Thyroid gland (tissue), 4 donors: ENCODE measurements around the gene SEPTIN1. TPM values are rescaled to one million over a fixed set of nuclear protein-coding genes. Genes with fewer than 3 reads are reported as not detected.

Source experiments
- DNase-seq, 2 donors: peaks; one replicate each; pipeline ENCODE4 v3.0.0-alpha.2; 2019
- H3K27ac ChIP-seq, 3 donors: fragments of 200-600 bp; sonication (generic); 1 replicate in 2 of 3; 2 replicates in 1 of 3; pipeline ENCODE4 v1.5.1; 2016 to 2019; ENCODE audit warnings: mild to moderate bottlenecking in 1 of 3, moderate library complexity in 1 of 3
- H3K27me3 ChIP-seq: fragments of 200-600 bp; sonication (generic); one replicate; pipeline ENCODE4 v1.5.1; 2019
- H3K36me3 ChIP-seq, 2 donors: fragments of 200-600 bp; sonication (generic); one replicate each; pipeline ENCODE4 v1.5.1; 2016 to 2019
- H3K4me1 ChIP-seq, 2 donors: fragments of 200-600 bp; sonication (generic); one replicate each; pipeline ENCODE4 v1.5.1; 2017 to 2019
- H3K4me3 ChIP-seq, 3 donors: fragments of 200-600 bp; sonication (generic); replicated peaks in 1 of 3; 1 replicate in 2 of 3; 2 replicates in 1 of 3; pipeline ENCODE4 v1.5.1; 2016; ENCODE audit warnings: mild to moderate bottlenecking in 1 of 3
- H3K9me3 ChIP-seq: fragments of 200-600 bp; sonication (generic); one replicate; pipeline ENCODE4 v1.5.1; 2017
- CTCF ChIP-seq, 6 experiments: fragments of 200-600 bp in 3 of 6; fragments of 450-650 bp in 3 of 6; sonication (generic) in 3 of 6; IDR thresholded peaks; one replicate each; pipeline ENCODE4 v1.5.1; 2016 to 2019; ENCODE audit warnings: antibody characterized with exemption in 6 of 6, mild to moderate bottlenecking in 2 of 6, inconsistent platforms in 1 of 6, moderate library complexity in 1 of 6
- POLR2A ChIP-seq, 2 donors: fragments of 450-650 bp; IDR thresholded peaks; one replicate each; pipeline ENCODE4 v1.6.1; 2017; ENCODE audit warnings: antibody characterized with exemption in 2 of 2, mild to moderate bottlenecking in 2 of 2, moderate library complexity in 1 of 2
- WGBS, 2 donors: methylation state at CpG; one replicate each; pipeline ENCODE4 v1.1.5; 2017; 5-methylcytosine and 5-hydroxymethylcytosine counted together
- intact Hi-C: fragments of 100-400 bp; cut with DNase I; formaldehyde crosslinking; loops from one replicate; pipeline ENCODE4 v1.15.1; 2023
- total RNA-seq, 4 donors: library from RNA; depleted of rRNA; stranded (reverse); fragments of >200 nt; gene quantifications; one replicate each; pipeline ENCODE4 v1.2.3, GENCODE V29; 2016

Gene SEPTIN1
- total RNA-seq, 4 donors from 2014 or later: 0.56 to 3.4 (median 1.4) TPM

- intact Hi-C loops: no loop called here
- Histone ChIP-seq H3K4me3 (no peak overlapping the region), H3K4me1 (peaks cover 4 to 5% of the 10 kb centered on the region in 2 donors), H3K27me3 (no peaks in the 10 kb centered on the region), H3K9me3 (no peaks in the 10 kb centered on the region), H3K27ac (no peak overlapping the region), H3K36me3 (no peaks in the 10 kb centered on the region)
- 48 to 49% methylated on average over 2 of the region's 2 CpGs for WGBS, 2 donors
- no peak for DNase-seq
- TF ChIP-seq POLR2A (IDR thresholded peaks at IDR 0.05) (no peak), CTCF (IDR thresholded peaks at IDR 0.05) (no peak)
Observed at GRCh38 chr16:30383521-30383920, 1.2 kb upstream of the SEPTIN1 start.

GRCh38 chr16:30381291-30382041, 895 bp downstream of the SEPTIN1 start:
- H3K27ac ChIP-seq: no peak overlapping the region

GRCh38 chr16:30380803-30381208, 1.6 kb downstream of the SEPTIN1 start:
- no peak overlapping the region for H3K27ac ChIP-seq
- intact Hi-C loops: no loop called here
- no peak for TF ChIP-seq CTCF (IDR thresholded peaks at IDR 0.05)
- TF ChIP-seq POLR2A (IDR thresholded peaks at IDR 0.05): no peak
- 76 to 77% methylated on average over 6 of the region's 6 CpGs for WGBS, 2 donors
- H3K4me1 ChIP-seq: peaks cover 12 to 15% of the 10 kb centered on the region in 2 donors
- H3K27me3 ChIP-seq: no peaks in the 10 kb centered on the region
- H3K36me3 ChIP-seq: no peaks in the 10 kb centered on the region
- no peaks in the 10 kb centered on the region for H3K9me3 ChIP-seq
- no peak for DNase-seq
- no peak overlapping the region for H3K4me3 ChIP-seq

More at GRCh38 chr16:30381291-30382041, 895 bp downstream of the SEPTIN1 start:
- no peaks in the 10 kb centered on the region for H3K9me3 ChIP-seq
- intact Hi-C loops: no loop called here
- DNase-seq: no peak
- H3K4me3 ChIP-seq: no peak overlapping the region
- 82 to 85% methylated on average over 12 to 13 of the region's 13 CpGs for WGBS, 2 donors
- no peak for TF ChIP-seq CTCF (IDR thresholded peaks at IDR 0.05)
- no peak for TF ChIP-seq POLR2A (IDR thresholded peaks at IDR 0.05)
- no peaks in the 10 kb centered on the region for H3K36me3 ChIP-seq
- H3K27me3 ChIP-seq: no peaks in the 10 kb centered on the region
- peaks cover 12 to 15% of the 10 kb centered on the region in 2 donors for H3K4me1 ChIP-seq

GRCh38 chr16:30380072-30380802, 2.1 kb downstream of the SEPTIN1 start:
- no peak for TF ChIP-seq CTCF (IDR thresholded peaks at IDR 0.05)
- no peak for TF ChIP-seq POLR2A (IDR thresholded peaks at IDR 0.05)
- intact Hi-C loops: no loop called here
- Histone ChIP-seq H3K4me3 (no peak overlapping the region), H3K27me3 (no peaks in the 10 kb centered on the region), H3K36me3 (no peaks in the 10 kb centered on the region), H3K4me1 (peaks cover 12 to 15% of the 10 kb centered on the region in 2 donors), H3K27ac (no peak overlapping the region), H3K9me3 (no peaks in the 10 kb centered on the region)
- 90 to 91% methylated on average over 4 of the region's 4 CpGs for WGBS, 2 donors
- DNase-seq: no peak
